ENCODE measurements around the gene MICU1.
A peak's percentile ranks its signal among the peaks of the same experiment; 100 is the strongest.

MICU1 gene

GRCh38 chr10:72389014-72389413 lies 236.9 kb downstream of the MICU1 start:
- TF ChIP-seq NFIC (IDR thresholded peaks at IDR 0.05): no peak
- TF ChIP-seq YY1 (IDR thresholded peaks at IDR 0.05; ENCODE audit: low read depth): no peak
- TF ChIP-seq RAD21 (IDR thresholded peaks at IDR 0.05; ENCODE audit: low read depth): no peak
- no peak for TF ChIP-seq TEAD4 (IDR thresholded peaks at IDR 0.05)

GRCh38 chr10:72388062-72388461 lies 237.8 kb downstream of the MICU1 start:
- TF ChIP-seq EP300 (IDR thresholded peaks at IDR 0.05; ENCODE audit: borderline replicate concordance) (no peak), ZBTB7A (IDR thresholded peaks at IDR 0.05; ENCODE audit: low read depth) (no peak), TEAD4 (IDR thresholded peaks at IDR 0.05) (no peak), CEBPB (IDR thresholded peaks at IDR 0.05) (no peak), MAX (IDR thresholded peaks at IDR 0.05) (no peak), RAD21 (IDR thresholded peaks at IDR 0.05; ENCODE audit: low read depth) (no peak), NFIC (IDR thresholded peaks at IDR 0.05) (no peak), USF1 (IDR thresholded peaks at IDR 0.05) (no peak), FOXM1 (IDR thresholded peaks at IDR 0.05; ENCODE audit: borderline replicate concordance, low read depth) (no peak), YY1 (IDR thresholded peaks at IDR 0.05; ENCODE audit: low read depth) (no peak), CREB1 (IDR thresholded peaks at IDR 0.05; ENCODE audit: low read depth) (no peak), REST (IDR thresholded peaks at IDR 0.05; ENCODE audit: low read depth) (no peak), TAF1 (IDR thresholded peaks at IDR 0.05; ENCODE audit: low read depth) (no peak), EGR1 (IDR thresholded peaks at IDR 0.05) (no peak)

- TF ChIP-seq TEAD4 (IDR thresholded peaks at IDR 0.05) (no peak), TAF1 (IDR thresholded peaks at IDR 0.05; ENCODE audit: low read depth) (no peak), CEBPB (IDR thresholded peaks at IDR 0.05) (no peak), YY1 (IDR thresholded peaks at IDR 0.05; ENCODE audit: low read depth) (no peak), EGR1 (IDR thresholded peaks at IDR 0.05) (no peak), REST (IDR thresholded peaks at IDR 0.05; ENCODE audit: low read depth) (no peak), CREB1 (IDR thresholded peaks at IDR 0.05; ENCODE audit: low read depth) (no peak), USF1 (IDR thresholded peaks at IDR 0.05) (no peak), RAD21 (IDR thresholded peaks at IDR 0.05; ENCODE audit: low read depth) (no peak)
These were observed 238.8 kb downstream of the MICU1 start for GRCh38 chr10:72386916-72387586.

- TF ChIP-seq TCF12 (IDR thresholded peaks at IDR 0.05; ENCODE audit: low read depth) (no peak), TEAD4 (IDR thresholded peaks at IDR 0.05) (no peak), NFIC (IDR thresholded peaks at IDR 0.05) (peak; percentile 51; the same call in 1 of the 2 replicates)
These were observed 240.2 kb downstream of the MICU1 start for GRCh38 chr10:72385724-72386123.

GRCh38 chr10:72384982-72385381 lies 240.9 kb downstream of the MICU1 start:
- TF ChIP-seq EP300 (IDR thresholded peaks at IDR 0.05; ENCODE audit: borderline replicate concordance): 0 out of 2 replicates have a peak, but pooled peaks have one; percentile 26

GRCh38 chr10:72379776-72380175 lies 246.1 kb downstream of the MICU1 start:
- no peak for TF ChIP-seq REST (IDR thresholded peaks at IDR 0.05; ENCODE audit: low read depth)
- TF ChIP-seq USF1 (IDR thresholded peaks at IDR 0.05): no peak
- TF ChIP-seq TAF1 (IDR thresholded peaks at IDR 0.05; ENCODE audit: low read depth): no peak
- TF ChIP-seq NFIC (IDR thresholded peaks at IDR 0.05): no peak
- TF ChIP-seq YY1 (IDR thresholded peaks at IDR 0.05; ENCODE audit: low read depth): no peak

Data from Ishikawa (cell line).